ENCODE measurements around the gene TRIM3. TPM values are rescaled to one million over a fixed set of nuclear protein-coding genes. Genes with fewer than 3 reads are reported as not detected.
A peak's percentile ranks its signal among the peaks of the same experiment; 100 is the strongest.
"Not testable (repeated sequence)": the region's sequence is repeated elsewhere in the genome, so short reads cannot be mapped to it uniquely, and the experiment has no call there.

The TRIM3 gene
- 11.8 and 21.1 TPM in 2 replicates for total RNA-seq (2014; rRNA removed; shearing (Covaris generic); ENCODE audit: low replicate concordance)

DNA sequence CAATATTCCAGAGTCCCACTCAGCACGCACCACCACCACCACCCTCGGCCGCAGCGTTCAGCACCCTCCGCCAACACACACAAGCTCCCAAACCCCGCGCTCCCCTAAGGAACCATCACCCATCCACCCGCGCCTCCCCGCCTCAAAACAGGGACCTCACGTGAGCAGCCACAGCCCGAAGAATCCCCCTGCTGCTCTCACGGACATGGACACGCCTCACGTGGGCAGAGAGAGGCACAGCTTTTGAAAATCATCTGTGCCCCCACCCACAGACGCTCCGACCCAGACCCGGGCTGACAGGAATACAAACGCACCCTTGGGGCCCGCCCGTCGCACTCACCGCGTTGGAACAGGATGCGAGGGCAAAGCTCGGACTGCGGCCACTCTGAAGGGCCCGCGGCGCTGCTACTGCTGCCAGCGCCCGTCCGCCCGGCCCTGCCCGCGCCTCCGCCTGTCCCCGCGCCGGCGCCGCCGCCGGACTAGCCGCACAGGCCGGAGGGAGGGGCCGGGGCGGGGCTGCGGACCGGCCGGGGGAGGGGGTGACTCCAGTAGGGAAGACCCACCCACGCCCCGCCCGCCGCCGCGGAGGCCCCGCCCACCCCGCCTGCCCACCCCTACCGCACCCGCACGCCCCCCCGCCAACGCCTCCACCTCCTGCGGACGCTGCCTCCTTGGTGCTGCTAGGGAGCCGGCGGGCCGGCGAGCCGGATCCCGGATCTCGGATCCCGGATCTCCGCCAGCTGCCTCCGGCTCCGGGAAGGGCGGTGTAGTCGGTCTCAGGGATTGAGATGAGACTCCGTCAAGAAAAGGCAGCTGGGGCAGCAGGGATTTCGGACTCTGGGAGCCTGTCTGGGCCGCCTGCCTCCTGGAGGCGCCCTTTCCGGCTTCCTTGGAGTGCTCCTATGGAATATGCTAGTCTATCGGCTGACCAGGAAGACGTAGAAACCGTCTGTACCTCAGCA, at the start of gene TRIM3:
Gene TRIM3 (minus strand): TSS at position 491 of the 962 bp plus-strand sequence. CDS start 8,246 bp downstream, outside the sequence.
- in situ Hi-C loops (cut with HindIII; ENCODE audit: low pct_unique_long_range_greater_than_20kb, low sequenced_read_pairs) = no loop called here
- peak; percentile 79 for DNase-seq (ENCODE audit: low read depth)

GRCh38 chr11:6523253-6523652, 49.5 kb upstream of the TRIM3 start:
- in situ Hi-C loops (cut with HindIII; ENCODE audit: low pct_unique_long_range_greater_than_20kb, low sequenced_read_pairs) = no loop called here
- no peak for DNase-seq (ENCODE audit: low read depth)

GRCh38 chr11:6521946-6522345, 48.2 kb upstream of the TRIM3 start:
- in situ Hi-C loops (cut with HindIII; ENCODE audit: low pct_unique_long_range_greater_than_20kb, low sequenced_read_pairs); DNase-seq (ENCODE audit: low read depth): not testable (repeated sequence)

DNA sequence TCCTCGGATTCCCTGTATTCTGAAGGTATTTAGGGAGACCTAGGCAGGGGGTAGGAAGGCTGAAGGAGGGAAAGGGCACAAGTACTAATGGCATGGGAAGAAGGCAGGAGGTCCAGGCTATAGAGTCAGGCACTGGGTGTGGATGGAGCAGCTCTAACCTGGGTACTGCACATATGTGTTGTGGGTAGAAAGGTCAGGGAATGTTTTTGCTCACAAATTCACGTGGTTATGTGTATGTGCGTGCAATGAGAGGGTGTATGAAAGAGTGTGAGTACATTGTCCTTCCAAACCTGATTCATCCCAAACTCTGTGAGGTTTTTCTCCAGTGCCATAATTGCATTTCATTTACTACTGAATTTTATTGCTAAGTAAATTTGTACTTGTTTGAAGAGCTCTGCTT, 46.5 kb upstream of the TRIM3 start:
- in situ Hi-C loops (cut with HindIII; ENCODE audit: low pct_unique_long_range_greater_than_20kb, low sequenced_read_pairs) = no loop called here
- DNase-seq (ENCODE audit: low read depth) = no peak

DNA sequence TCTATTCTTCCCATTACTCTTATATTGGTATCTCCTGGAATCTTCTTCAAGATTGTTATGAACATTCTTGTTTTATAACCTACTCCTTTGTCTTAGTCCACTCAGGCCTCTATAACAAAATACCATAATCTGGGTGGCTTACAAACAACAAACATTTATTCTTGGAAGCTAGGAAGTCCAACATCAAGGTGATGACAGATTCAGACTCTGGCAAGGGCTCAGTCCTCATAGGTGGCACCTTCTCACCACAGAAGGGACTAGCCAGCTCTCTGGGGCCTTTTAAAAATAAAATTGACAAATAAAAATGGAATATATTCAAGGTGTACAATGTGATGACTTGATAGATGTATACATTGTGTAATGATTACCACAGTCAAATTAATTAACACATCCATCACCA, 43.1 kb upstream of the TRIM3 start:
- DNase-seq (ENCODE audit: low read depth) = no peak
- in situ Hi-C loops (cut with HindIII; ENCODE audit: low pct_unique_long_range_greater_than_20kb, low sequenced_read_pairs) = no loop called here

GRCh38 chr11:6505577-6506240, 32.0 kb upstream of the TRIM3 start:
- peak; percentile 23 for DNase-seq (ENCODE audit: low read depth)
- in situ Hi-C loops (cut with HindIII; ENCODE audit: low pct_unique_long_range_greater_than_20kb, low sequenced_read_pairs) = no loop called here

- in situ Hi-C loops (cut with HindIII; ENCODE audit: low pct_unique_long_range_greater_than_20kb, low sequenced_read_pairs) = no loop called here
- no peak for DNase-seq (ENCODE audit: low read depth)
These were observed 30.4 kb upstream of the TRIM3 start for GRCh38 chr11:6504166-6504565.

DNA sequence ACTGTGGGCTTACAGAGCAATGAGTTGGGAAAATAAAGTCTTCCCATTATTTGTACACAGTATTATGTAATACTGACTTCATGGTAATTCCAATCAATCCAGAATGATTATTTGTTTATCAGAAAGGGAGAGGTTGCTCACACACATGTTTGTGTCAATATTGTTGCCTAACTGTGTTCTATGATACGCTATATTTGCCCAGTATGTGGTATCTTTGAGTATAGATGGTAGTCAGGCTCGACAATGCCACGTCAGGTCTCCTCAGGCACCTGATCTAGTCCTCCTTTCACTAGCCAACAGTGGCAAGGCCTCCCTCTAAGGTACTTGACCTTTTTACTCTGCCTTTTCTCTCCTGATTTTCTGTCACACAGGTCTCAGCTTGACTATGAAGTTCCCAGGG, 28.6 kb upstream of the TRIM3 start:
- in situ Hi-C loops (cut with HindIII; ENCODE audit: low pct_unique_long_range_greater_than_20kb, low sequenced_read_pairs) = no loop called here
- DNase-seq (ENCODE audit: low read depth) = no peak

DNA sequence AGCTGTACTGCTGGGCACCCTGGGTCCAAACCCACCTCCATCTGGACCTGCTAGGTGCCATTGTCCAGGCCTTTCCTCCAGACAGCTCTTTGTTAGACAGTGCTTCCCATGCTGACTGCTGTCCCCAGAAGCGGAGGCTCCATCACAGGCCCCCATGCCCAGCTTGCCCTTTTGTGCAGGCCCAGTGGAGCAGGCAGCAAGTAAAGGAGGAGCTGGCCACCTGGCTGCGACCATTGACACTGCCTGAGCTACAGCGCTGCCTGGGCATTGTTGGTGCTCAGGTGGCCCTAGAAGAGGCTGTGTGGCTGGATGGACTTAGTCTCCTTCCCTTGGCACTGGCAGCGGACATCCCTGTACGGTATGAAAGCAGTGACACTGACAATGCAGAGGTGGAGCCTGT, 24.8 kb upstream of the TRIM3 start:
- in situ Hi-C loops (cut with HindIII; ENCODE audit: low pct_unique_long_range_greater_than_20kb, low sequenced_read_pairs) = no loop called here
- DNase-seq (ENCODE audit: low read depth) = no peak

DNA sequence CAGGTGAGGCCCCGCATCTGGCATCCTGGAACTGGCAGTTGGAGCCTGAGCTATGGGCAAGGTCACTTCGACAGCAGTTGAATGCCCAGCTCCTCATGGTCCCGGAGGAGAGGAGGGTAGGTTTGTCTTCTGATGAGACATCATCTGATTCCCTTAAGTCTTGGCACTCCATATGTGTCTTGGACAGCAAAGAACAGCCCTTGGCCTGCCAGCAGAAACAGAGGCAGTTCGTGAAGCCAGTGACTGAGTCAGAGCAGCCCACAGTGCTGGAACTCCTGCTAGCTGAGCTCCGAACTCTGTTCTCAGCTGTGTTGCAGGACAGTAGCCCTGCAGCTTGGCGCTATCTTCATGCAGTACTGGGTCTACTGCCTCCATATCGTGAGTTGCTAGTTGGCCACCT, 24.4 kb upstream of the TRIM3 start:
- DNase-seq (ENCODE audit: low read depth) = no peak
- in situ Hi-C loops (cut with HindIII; ENCODE audit: low pct_unique_long_range_greater_than_20kb, low sequenced_read_pairs) = no loop called here

- no peak for DNase-seq (ENCODE audit: low read depth)
- in situ Hi-C loops (cut with HindIII; ENCODE audit: low pct_unique_long_range_greater_than_20kb, low sequenced_read_pairs) = no loop called here
These were observed 23.5 kb upstream of the TRIM3 start, which contains the start of gene DNHD1 for GRCh38 chr11:6497069-6497839. DNHD1 (plus strand) TSS chr11:6497280; CDS start chr11:6498216, 936 bp downstream.

GRCh38 chr11:6489306-6489705, 15.6 kb upstream of the TRIM3 start:
- in situ Hi-C loops (cut with HindIII; ENCODE audit: low pct_unique_long_range_greater_than_20kb, low sequenced_read_pairs) = no loop called here
- DNase-seq (ENCODE audit: low read depth) = no peak

DNA sequence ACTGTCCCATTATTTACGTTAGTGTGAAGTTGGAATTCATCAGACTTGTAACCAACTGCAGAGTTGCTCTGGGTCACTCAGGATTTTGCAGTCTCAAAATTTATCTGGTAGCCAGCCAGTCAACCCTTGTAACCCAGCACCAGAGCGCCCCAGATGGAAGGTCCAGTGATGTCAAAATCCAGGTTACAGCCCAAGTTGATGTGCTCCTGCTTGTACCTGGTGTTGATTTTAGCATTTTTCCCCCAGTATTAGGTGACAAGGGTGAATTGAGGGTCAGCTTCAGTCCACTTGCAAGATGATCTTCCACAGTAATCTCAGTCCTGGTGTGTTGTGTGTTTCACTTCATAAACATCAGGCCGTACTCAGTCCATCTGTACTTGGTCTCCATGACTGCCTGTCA, 15.1 kb upstream of the TRIM3 start:
- in situ Hi-C loops (cut with HindIII; ENCODE audit: low pct_unique_long_range_greater_than_20kb, low sequenced_read_pairs) = no loop called here
- DNase-seq (ENCODE audit: low read depth) = no peak

GRCh38 chr11:6488342-6488741, 14.6 kb upstream of the TRIM3 start:
- in situ Hi-C loops (cut with HindIII; ENCODE audit: low pct_unique_long_range_greater_than_20kb, low sequenced_read_pairs) = no loop called here
- no peak for DNase-seq (ENCODE audit: low read depth)

DNA sequence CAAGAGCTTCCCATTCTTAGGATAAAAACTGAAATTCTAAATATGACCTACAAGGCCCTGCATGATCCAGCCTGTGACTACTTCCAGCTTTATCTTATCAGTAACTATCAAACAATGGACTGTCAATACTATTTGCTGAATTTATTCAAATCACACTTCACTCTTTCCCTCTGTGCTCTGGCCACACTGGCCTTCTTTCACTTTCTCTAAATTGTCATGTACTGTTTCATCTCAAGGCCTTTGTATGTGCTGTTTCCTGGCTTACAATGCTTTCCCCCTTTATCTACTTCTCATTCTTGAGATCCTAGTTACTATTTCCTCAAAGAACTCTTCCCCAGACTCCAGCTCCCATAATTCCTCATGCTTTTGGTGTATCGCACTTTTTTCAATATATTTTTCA, 13.2 kb upstream of the TRIM3 start:
- in situ Hi-C loops (cut with HindIII; ENCODE audit: low pct_unique_long_range_greater_than_20kb, low sequenced_read_pairs) = no loop called here
- DNase-seq (ENCODE audit: low read depth) = no peak

DNA sequence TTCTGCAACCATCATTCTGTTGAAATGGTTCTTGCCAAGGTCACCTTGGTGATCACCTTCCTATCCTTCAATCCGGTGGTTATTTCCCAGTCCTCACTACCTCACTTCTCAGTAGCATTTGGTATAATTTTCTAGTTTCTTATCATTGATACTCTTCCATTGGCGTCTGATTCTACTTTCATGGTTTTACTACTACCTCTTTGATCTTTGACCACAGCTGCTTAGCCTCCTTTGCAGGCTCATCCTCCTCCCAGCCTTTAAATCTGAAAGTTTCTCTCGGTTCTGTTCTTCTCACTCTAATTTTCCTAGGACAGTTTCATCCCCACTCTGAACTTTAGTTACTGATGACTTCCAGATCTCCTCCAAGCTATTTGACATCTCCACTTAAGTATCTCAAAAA, 12.5 kb upstream of the TRIM3 start:
- DNase-seq (ENCODE audit: low read depth) = no peak
- in situ Hi-C loops (cut with HindIII; ENCODE audit: low pct_unique_long_range_greater_than_20kb, low sequenced_read_pairs) = no loop called here

GRCh38 chr11:6485661-6486060, 11.9 kb upstream of the TRIM3 start:
- in situ Hi-C loops (cut with HindIII; ENCODE audit: low pct_unique_long_range_greater_than_20kb, low sequenced_read_pairs) = no loop called here
- DNase-seq (ENCODE audit: low read depth) = no peak

DNA sequence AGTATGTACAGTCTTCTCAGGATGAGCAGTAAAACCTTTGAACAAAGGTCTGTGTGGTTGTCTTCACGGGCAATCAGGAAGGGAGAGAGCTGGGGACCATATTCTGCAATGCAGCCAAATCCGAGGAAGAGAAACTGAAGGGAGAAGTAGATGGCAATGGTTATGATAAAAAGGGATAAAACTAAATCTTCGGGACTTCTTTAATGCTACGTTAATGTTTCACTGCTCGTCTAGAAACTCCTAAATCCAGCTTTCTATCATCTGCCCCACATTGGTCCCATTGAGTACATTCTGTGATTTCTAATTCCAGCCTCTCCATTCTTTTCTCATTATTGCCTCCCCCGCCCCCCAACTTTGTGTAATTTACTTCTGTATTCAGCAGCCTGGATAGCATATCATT, 9.3 kb upstream of the TRIM3 start:
- DNase-seq (ENCODE audit: low read depth) = no peak
- in situ Hi-C loops (cut with HindIII; ENCODE audit: low pct_unique_long_range_greater_than_20kb, low sequenced_read_pairs) = no loop called here

- in situ Hi-C loops (cut with HindIII; ENCODE audit: low pct_unique_long_range_greater_than_20kb, low sequenced_read_pairs) = no loop called here
- DNase-seq (ENCODE audit: low read depth) = no peak
These were observed 8.7 kb upstream of the TRIM3 start for GRCh38 chr11:6482441-6482840.
